DOHH2 (cell line): ENCODE results near the gene LCK.

Experiments
- EZH2phosphoT487 ChIP-seq: fragments of 200-600 bp; sonication (generic); IDR thresholded peaks from 2 replicates; pipeline ENCODE4 v1.6.1; 2017; ENCODE audit warnings: borderline replicate concordance, mild to moderate bottlenecking, antibody characterized with exemption, low read length, moderate library complexity, mixed read lengths
- TF ChIP-seq, protein P1 (sequence below): fragments of 200-600 bp; sonication (generic); IDR thresholded peaks from one replicate; pipeline ENCODE4 v1.5.1; 2014; ENCODE audit warnings: antibody characterized with exemption, mild to moderate bottlenecking, low read depth, low read length; ENCODE audit not compliant: poor library complexity, severe bottlenecking

- TF ChIP-seq, protein P1, sequence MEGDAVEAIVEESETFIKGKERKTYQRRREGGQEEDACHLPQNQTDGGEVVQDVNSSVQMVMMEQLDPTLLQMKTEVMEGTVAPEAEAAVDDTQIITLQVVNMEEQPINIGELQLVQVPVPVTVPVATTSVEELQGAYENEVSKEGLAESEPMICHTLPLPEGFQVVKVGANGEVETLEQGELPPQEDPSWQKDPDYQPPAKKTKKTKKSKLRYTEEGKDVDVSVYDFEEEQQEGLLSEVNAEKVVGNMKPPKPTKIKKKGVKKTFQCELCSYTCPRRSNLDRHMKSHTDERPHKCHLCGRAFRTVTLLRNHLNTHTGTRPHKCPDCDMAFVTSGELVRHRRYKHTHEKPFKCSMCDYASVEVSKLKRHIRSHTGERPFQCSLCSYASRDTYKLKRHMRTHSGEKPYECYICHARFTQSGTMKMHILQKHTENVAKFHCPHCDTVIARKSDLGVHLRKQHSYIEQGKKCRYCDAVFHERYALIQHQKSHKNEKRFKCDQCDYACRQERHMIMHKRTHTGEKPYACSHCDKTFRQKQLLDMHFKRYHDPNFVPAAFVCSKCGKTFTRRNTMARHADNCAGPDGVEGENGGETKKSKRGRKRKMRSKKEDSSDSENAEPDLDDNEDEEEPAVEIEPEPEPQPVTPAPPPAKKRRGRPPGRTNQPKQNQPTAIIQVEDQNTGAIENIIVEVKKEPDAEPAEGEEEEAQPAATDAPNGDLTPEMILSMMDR, result no peak
- no peak for TF ChIP-seq EZH2phosphoT487
Measured at GRCh38 chr1:32291145-32291707, 40.2 kb downstream of the LCK start.
